GM12892 (cell line): ENCODE data around the gene ANKRD24.
"Not testable (repeated sequence)": the region's sequence is repeated elsewhere in the genome, so short reads cannot be mapped to it uniquely, and the experiment has no call there.

Source experiments
- DNase-seq: peaks from one replicate; pipeline ENCODE4 v3.0.0; 2011; ENCODE audit not compliant: insufficient read length
- FAIRE-seq: peaks from 2 replicates; lab custom pipeline; 2011; peaks lifted over from hg19 to GRCh38; lab: Jason Lieb, UNC
- POLR2A ChIP-seq: IDR thresholded peaks from 2 replicates; pipeline ENCODE4 v1.6.1; 2011; ENCODE audit warnings: low read depth, low read length, control low read depth
- POLR2AphosphoS5 ChIP-seq: IDR thresholded peaks from 2 replicates; pipeline ENCODE4 v1.6.1; 2011; ENCODE audit warnings: low read depth, low read length, control low read depth
- TAF1 ChIP-seq: IDR thresholded peaks from 2 replicates; pipeline ENCODE4 v1.6.1; 2011; ENCODE audit warnings: low read depth, mild to moderate bottlenecking, control low read depth, low read length, borderline replicate concordance

Gene ANKRD24

DNA sequence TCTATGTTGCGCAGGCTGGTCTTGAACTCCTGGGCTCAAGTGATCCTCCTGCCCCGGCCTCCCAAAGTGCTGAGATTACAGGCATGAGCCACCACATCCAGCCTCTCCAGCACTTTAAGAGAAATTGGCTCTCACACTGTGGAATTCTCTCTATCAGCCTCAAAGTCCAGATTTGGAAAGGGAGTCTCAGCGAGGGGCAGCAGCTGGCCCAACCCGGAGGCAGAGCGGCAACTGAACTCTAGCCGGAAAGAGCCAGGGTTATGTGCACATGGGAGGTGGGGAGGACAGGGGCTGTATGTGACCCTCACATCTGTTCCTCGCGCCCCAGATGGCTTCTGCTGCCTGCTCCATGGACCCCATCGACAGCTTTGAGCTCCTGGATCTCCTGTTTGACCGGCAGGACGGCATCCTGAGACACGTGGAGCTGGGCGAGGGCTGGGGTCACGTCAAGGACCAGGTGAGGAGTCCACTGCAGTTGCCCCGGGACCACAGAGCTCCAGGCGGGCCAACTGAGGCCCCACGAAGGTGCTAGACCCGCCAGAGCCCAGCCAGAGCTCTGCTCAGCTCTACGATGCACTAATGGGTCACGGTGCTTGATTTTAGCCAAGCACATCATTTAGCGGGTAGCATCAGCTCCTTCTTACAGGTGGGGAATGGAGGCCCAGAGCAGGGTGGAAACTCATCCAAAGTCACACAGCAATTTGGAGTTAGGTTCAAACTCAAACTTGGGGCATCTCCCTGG is 27.7 kb upstream of the ANKRD24 start:
- no peak for FAIRE-seq
- no peak for TF ChIP-seq POLR2A
- TF ChIP-seq POLR2AphosphoS5, result no peak
- TF ChIP-seq TAF1, result no peak
- DNase-seq, result no peak

DNA sequence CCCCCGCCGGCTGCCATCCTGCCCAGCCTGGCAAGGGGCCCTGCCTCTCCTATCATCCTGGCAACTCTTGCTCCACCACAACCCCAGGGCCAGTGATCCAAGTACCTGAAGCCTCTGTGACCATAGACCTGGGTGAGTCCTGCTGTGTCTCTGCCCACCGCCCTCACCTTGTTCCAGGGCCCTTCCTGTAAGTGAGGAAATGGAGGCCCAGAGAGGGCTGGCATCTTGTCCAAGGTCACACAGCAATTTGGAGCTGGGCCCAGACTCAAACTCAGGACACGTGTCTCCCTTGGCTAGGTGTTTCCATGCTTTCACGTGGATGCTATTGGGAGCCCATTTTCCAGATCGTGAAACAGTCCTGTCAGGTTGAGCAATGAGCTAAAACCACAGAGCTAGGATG is 25.3 kb upstream of the ANKRD24 start:
- TF ChIP-seq POLR2A (no peak), TAF1 (no peak), POLR2AphosphoS5 (no peak)
- DNase-seq (no peak), FAIRE-seq (no peak)

DNA sequence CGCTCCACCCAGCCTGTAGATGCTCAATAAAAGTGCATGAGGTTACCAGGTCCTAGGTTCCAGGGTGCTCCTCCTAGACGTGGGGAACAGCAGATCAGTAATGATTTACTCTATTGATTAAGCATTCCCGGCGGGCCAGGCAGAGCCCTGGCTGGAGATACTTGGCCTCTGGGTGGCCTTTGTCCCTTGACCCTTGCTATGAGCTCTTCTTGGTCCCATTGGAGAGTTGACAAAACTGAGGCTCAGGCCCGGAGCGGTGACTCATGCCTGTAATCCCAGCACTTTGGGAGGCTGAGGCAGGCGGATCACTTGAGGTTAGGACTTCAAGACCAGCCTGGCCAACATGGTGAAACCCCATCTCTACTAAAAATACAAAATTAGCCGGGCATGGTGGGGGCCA is 24.5 kb upstream of the ANKRD24 start:
- not testable (repeated sequence) for FAIRE-seq

DNA sequence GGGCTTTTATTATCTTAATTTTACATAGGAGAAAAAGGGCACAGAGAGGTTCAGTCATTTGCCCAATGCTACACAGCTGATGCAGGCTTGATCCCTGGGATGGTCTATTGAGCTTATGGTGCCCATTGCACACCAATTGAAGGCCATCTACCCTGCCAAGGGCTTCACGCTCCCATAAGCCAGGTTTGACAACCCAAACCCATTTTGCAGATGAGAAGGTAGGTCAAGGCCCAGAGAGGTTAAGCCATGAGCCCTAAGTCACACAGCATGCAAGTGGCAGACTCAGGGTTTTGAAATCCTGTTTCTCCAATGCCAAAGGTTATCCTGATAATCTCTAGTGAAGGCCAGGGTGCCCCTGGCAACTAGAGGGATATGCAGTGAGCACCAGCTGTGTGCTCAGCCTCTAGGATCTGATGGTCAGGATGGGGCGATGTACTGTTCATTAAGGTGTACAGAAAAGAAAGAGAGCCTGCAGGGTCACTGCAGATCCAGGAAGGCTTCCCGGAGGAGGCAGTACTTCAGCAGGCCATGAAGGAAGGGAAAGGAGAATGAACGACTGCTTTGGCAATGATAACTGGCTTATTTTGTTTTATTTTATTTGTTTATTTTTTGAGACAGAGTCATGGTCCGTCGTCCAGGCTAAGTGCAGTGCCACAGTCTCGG is 20.9 kb upstream of the ANKRD24 start:
- TF ChIP-seq POLR2A (no peak), POLR2AphosphoS5 (no peak)
- DNase-seq (no peak), FAIRE-seq (no peak)

More for the DNA sequence above, 24.5 kb upstream of the ANKRD24 start:
- DNase-seq, result not testable (repeated sequence)

DNA sequence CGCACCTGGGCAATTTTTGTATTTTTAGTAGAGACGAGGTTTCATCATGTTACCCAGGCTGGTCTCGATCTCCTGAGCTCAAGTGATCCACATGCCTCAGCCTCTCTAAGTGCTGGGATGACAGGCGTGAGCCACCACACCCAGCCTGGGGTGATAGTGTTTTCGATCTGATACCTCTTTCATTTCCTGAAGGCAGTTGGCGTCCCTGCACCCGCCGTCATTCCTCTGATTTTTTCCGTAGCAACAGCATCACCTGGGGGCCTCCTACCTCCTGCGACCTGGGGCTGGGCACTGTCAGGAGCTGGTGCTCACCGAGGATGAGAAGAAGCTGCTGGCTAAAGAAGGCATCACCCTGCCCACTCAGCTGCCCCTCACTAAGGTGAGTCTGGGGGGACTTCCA is 18.2 kb upstream of the ANKRD24 start:
- FAIRE-seq (no peak), DNase-seq (no peak)
- TF ChIP-seq TAF1 (no peak), POLR2A (no peak), POLR2AphosphoS5 (no peak)

DNA sequence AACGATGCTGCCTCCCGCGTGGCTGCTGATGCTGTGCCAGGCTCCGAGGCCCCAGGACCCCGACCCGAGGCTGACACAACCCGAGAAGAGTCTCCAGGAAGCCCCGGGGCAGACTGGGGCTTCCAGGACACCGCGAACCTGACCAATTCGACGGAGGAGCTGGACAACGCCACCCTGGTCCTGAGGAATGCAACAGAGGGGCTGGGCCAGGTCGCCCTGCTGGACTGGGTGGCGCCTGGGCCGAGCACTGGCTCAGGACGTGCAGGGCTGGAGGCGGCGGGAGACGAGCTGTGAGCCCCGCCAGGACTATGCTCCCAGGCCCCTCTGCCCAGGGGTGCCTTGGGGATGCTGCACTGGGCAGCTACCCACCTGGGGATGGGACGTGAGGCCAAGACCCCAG is 10.8 kb upstream of the ANKRD24 start:
- DNase-seq (no peak), FAIRE-seq (no peak)
- TF ChIP-seq POLR2A (no peak), POLR2AphosphoS5 (no peak), TAF1 (no peak)

DNA sequence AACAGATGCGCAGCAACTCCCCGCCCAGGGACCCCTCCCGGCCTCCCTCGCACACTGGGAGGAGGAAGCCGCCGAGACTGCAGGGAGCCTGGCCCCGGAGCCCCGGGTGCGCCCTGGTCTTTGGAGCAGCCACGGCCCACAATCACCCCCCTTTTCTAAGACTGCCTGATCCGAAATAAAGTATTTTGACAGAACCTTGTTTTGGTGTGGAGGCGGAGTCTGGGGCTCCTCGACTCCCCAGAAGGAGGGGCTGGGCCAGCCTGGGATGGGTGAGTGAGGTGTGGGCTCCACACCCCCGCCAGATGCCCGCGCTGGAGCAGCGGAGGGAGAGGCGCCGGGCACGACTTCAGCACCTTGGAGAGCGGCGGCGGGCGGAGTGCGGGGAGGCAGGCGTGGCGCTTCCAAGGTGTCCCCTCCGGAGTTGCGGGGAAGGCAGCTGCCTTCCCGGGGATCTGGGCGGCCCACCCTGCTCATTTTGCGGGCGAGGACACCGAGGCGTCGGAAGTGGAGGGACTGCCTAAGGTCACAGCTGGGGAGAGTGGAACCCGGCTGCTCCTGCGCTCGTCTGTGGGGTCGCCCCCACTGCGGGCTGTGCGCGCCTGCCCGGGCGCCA is 9.5 kb upstream of the ANKRD24 start:
- TF ChIP-seq TAF1 (no peak), POLR2A (no peak), POLR2AphosphoS5 (no peak)
- FAIRE-seq (no peak), DNase-seq (peak; percentile 48)

DNA sequence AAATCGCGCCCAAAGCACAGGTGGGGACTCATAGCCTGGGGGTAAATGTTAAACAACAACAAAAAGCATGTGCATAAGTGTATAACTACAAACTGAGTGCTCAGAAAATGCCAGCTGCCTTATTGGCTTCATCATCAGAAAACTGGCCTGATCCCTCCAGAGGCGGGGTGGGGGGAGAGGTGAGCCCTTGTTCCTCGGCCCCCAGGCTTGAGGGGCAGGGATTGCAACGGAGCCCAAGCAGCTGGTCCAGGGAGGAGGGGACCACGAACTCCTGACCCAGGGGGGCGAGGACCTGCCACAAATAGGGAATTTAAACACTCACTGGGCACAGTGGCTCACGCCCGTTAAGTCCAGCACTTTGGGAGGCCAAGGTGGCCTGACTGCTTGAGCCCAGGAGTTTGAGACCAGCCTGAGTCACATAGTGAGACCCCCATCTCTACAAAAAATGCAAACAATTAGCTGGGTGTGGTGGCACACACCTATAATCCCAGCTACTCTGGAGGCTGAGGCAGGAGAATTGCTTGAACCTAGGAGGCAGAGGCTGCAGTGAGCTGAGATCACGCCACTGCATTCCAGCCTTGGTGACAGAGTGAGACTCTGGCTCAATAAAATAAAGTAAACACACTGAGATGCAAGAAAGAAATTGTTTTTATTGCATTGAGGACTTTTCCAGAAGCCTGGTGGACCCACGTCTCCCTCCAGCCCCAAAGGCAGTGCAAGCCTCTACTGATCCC is 8.8 kb upstream of the ANKRD24 start:
- no peak for FAIRE-seq
- no peak for DNase-seq
- TF ChIP-seq TAF1 (no peak), POLR2AphosphoS5 (no peak), POLR2A (no peak; the same call in 1 of the 2 replicates)

DNA sequence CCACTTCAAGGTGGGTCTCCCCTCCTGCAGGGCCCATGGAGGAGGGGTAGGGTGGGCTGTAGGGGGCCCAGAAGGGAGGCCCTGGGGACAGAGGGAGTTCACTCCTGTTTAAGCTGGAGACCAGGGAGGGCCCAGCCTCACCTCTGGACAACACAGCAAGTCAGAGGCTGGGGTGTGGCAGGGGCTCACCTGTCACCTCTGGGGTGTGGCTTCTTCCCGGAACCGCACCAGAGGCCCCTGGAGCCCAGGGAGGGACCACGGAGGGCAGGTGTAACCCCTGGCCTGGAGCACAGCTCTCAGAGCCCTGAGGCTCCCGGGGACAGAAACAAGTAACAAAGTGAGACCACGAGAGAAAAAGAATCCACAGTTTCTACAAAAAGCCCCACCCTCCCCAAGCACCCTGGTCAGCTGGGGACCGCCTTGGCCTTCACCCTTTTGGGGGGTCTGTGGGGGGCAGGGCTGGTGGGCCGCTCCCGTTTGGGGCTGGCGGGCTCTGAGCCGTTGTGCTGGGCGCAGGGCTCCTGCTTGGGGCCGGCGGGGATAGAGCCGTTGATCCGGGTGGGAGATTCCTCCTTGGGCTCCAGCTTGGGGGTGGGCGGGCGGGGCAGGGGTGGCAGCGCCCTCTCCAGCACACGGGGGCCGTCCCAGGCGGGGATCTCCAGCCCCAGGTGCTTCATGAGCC is 8.1 kb upstream of the ANKRD24 start:
- FAIRE-seq, result no peak
- TF ChIP-seq POLR2A, result no peak
- no peak for TF ChIP-seq POLR2AphosphoS5
- TF ChIP-seq TAF1, result no peak
- DNase-seq, result no peak

DNA sequence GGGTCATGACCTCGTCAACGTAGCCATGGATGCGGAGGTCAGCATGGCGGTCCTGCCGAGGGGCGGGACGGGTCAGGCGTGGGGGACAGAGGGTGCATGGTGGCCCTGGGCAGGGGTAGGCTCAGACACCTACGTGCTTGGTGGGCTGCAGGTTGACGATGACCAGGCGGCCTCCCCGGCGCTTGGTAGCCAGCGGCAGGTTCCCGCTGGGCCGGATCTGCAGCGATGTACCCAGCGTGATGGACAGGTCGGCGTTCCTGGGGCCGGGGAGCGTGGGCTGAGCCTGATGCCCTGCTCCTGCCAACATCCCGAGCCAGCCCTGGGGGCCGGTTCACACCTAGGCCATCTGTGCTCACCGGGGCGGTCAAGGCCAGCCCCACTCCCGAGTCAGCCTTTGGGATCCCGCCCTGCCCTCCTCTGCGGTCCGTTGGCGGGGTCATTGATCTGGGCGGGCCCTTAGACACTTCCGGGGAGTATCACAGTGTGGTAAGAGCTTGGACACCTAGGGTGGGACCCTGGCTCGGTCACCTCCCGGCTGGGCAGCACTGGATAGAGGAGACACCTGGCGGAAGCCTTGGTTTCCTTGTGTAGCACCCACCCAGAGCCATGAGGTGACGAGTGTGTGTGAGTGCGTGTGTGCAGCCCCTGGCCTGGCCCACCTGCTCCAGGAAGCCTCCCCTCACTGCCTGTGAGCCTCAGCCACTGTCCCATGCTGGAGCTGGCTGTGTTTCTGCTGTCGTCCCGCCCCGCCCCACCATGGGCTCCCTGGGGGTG is 7.4 kb upstream of the ANKRD24 start:
- FAIRE-seq (no peak), DNase-seq (no peak)
- no peak for TF ChIP-seq TAF1
- TF ChIP-seq POLR2A, result no peak
- no peak for TF ChIP-seq POLR2AphosphoS5
